GM19193 (cell line): Measurements from ENCODE around the gene ITM2C.

Experiments
- POLR2A ChIP-seq: IDR thresholded peaks from 4 replicates; pipeline ENCODE4 v1.6.1; 2011; ENCODE audit not compliant: insufficient read depth, insufficient read length; ENCODE audit errors: extremely low read depth

The ITM2C gene

DNA sequence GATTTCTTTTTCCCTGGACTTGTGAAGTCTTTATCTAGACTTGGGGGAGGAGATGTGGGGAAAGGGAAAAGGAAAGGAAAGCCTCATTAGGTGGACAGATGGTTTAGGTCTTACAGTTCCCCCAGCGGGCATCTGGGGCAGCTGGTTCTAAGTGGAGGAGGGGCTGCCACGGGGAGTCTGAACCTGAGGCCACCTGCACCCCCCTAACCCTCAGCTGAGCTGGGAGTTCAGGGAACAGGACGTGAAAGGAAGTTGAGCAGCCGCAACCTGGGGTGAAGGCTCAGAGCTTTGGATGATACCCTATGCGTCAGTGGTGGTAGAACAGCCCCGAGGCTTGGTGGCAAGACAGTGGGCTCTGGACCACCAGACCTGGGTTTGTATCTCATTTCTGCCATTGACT, 26.8 kb downstream of the ITM2C start:
- no peak for TF ChIP-seq POLR2A

DNA sequence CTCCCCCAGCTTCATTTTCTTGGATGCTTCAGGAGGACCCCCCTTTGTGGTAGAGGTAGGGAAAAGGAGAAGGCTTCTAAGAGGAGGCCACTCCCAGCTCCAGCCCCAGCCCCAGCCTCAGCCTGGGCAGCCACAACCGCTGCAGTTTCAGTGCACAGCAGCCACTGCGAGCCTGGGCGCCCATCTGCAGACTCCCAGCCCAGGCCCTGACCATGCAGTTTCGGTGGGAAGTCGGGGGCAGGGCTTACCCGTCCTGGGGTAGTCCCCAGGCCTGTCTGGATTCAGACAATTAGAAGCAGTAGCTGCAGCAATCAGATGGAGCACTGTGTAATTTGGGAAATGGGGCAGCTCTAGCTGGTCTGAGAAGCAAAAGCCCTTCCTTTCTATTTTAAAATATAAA, 28.6 kb downstream of the ITM2C start:
- TF ChIP-seq POLR2A = no peak

GRCh38 chr2:230893841-230894781, 29.4 kb downstream of the ITM2C start:
- TF ChIP-seq POLR2A = no peak

DNA sequence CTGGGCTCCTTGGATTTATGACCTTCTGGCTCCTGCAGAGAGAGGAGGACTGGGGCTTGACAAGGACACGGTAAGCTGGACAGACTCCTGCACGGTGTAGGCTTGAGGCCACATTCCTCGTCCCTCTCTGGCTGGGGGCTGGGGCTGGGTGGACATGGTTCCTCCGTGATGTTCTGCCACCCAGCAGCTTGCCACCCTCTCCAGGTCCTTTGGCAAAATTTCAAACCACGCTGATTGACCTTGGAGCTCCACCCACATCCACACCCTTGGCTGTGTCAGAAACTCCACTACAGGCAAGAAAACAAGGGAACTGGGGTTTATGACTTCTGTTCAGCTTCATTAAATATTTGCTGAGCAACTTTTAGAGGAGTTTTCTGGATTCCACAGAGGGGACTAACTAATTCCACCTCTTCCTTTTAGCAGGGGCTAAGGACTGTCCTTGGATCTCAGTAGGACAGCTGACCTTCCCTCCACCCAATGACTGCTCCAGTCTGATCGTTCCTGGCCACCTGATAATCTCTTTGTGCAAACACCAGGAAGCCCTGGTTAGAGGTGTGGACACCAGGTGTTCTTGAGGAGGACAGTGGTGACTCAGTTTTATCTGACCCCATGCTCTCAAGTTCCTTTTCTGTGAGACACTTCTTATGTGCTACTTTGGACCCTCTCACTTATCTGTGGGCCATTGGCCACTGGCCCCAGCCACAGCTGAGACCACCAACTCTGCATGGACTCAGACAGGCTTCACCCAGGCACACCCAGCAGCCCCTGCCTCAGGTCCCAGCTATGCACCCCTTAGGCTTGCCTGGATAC, 31.0 kb downstream of the ITM2C start:
- no peak for TF ChIP-seq POLR2A

DNA sequence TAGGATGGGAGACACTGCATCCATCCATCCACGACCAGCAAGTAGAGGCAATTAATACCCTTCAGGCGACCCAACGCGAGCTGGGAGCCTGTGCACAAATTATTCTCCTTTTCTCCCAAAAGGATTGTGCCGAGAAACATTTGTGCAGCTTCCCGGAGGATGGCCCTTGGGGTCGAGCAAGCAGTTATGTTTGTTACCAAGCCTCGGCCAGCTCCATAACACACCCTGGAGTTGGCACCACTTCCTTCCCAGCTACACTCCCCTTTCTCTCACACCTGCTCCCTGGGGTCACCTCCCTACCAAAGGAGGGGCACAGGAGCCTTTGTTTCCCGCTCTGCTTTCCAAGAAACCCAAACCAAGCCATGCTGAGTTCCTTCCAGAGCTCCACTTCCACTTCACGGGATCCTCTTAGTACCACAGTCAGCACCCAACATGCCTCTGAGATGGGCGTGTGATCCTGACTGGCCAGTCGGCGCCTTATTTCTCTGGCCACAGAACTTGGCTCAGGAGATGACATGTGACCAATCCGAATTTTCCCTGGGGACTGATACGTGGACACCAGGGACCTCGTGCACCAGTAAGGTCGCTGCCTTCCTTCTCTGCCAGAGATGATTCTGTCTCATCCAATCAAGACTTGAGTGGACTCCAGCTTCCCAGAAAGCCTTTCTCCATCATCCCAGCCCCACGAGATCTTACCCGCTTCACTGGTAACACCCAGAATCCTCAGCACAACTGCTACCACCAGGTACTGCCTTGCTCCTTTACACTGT, 31.8 kb downstream of the ITM2C start:
- no peak for TF ChIP-seq POLR2A

- no peak for TF ChIP-seq POLR2A
Measured at GRCh38 chr2:230898016-230898712, 33.4 kb downstream of the ITM2C start.

GRCh38 chr2:230898713-230899091, 34.0 kb downstream of the ITM2C start:
- TF ChIP-seq POLR2A = no peak

- TF ChIP-seq POLR2A = no peak
Measured at GRCh38 chr2:230899287-230899686, 34.5 kb downstream of the ITM2C start.

GRCh38 chr2:230899786-230900185, 35.0 kb downstream of the ITM2C start:
- TF ChIP-seq POLR2A = no peak

DNA sequence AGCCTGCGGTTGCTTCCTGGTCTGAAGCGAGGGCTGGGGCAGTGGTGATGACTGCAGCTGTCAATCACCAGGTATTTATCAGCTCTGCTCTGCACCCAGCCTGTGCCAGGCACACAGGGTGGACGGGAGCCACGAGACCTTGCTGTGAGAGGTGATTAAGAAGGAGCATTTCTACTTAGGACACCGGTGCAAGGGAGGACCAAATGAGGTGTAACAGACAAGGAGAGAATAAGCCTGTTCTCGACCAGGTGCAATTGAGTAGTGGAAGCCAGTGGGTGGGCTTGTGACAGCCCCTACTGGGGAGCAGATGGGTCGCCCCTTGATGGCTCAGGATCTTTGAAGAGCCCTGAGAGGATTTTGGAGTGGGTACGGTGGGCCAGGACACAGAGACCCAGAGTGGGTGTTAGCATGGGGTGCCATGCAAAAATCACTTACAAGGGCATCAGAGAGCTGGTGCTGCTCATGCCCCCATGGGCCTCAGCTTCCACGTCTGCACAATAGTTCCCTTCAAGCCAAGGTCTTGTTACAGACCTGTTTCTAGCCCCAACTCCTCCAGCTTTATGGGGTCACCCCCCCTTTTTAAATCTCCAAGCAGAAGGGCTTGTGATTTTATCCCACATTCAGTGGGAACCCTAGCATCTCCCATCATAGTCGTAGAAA, 35.7 kb downstream of the ITM2C start:
- TF ChIP-seq POLR2A = no peak

GRCh38 chr2:230901006-230901405, 36.3 kb downstream of the ITM2C start:
- TF ChIP-seq POLR2A = no peak

GRCh38 chr2:230902180-230902899, 37.6 kb downstream of the ITM2C start:
- no peak for TF ChIP-seq POLR2A

- no peak for TF ChIP-seq POLR2A
Measured at GRCh38 chr2:230903231-230904150, 38.7 kb downstream of the ITM2C start.

GRCh38 chr2:230904856-230905447, 40.2 kb downstream of the ITM2C start:
- TF ChIP-seq POLR2A = no peak
